T-helper 1 cell (primary cell): Measurements from ENCODE around the gene EFNB3.

Experiments used
- DNase-seq, 5 donors: peaks; one replicate each; pipeline ENCODE4 v3.0.0-alpha.2; 2012 to 2020
- total RNA-seq, 4 donors: gene quantifications; one replicate each; lab custom pipeline; 2026; lab: John Stamatoyannopoulos, UW

Gene EFNB3, protein sequence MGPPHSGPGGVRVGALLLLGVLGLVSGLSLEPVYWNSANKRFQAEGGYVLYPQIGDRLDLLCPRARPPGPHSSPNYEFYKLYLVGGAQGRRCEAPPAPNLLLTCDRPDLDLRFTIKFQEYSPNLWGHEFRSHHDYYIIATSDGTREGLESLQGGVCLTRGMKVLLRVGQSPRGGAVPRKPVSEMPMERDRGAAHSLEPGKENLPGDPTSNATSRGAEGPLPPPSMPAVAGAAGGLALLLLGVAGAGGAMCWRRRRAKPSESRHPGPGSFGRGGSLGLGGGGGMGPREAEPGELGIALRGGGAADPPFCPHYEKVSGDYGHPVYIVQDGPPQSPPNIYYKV
- total RNA-seq = 0 reads per million in 4 donors

DNA sequence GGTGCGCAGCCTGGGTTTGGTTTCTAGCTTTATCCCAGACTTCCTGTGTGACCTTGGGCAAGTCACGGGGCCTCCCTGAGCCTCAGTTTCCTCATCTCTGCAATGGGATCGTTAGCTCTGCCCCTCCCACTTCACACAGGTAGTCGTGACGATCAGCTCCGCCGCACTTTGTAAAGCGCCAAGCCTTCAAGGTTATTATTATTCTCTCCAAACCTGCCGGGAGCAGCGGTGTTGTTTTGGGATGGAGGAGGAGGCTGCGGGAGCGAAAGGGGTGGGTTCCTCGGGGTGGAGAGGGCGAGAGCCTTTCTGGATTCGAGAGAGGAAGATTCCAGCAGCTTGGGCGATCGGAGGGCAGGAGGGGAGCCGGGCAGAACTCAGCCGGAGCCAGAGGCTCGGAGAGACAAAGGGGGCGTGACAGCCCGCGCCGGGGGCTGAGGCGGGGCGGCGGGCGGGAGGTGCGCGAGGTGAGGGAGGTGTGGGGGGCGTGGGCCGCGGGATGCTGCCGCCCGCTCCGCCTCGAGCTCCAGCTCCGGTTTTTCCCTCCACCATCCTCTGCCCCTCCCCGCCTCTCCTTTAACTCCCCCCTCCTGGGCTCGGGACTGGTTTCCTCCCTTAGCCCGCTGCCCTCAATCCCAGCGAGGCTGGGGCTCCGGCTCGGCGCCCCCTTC lies at the start of gene EFNB3:
EFNB3 (plus strand) TSS at position 602 of the 668 bp plus-strand sequence. CDS start 397 bp downstream, outside the sequence.
- no peak for DNase-seq

DNA sequence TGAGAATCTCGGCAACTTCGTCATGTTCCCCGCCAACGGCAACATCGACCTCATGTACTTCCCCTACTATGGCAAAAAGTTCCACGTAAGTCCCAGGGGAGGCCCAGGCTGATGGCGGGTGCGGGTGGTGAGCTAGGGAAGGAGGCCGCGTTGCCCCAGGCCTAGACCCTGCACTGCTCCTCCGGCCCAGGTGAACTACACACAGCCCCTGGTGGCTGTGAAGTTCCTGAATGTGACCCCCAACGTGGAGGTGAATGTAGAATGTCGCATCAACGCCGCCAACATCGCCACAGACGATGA lies 49.5 kb upstream of the EFNB3 start:
- no peak for DNase-seq

DNA sequence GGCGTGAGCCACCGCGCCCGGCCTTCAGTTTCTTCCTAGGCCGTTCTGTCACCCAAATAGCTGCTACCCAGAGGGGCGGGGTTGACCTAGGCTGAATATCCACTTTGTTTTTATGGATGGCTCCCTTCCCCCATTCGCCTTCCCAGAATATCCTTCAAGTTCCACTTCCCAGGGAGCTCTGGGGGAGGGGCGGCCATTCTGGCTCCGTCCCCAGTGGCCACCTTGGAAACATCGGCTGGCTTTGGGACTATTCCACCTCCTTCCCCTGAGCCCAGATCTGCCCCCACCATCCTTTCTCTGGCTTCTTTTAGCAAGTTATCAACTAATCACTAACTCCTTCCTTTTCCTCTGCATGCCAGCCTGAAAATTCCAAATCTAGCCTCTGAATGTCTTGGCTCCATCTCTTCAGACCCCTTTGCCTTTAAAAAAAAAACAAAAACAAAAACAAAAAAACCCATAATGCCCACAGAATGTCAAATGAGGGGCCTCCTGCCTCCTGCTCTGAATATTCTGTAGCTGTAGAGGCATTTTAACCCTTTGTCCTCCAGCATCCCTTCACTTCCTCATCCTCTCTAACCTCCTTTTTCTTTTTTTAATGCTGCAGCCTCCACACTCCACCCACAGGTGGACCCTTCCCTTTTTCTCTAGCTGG lies 47.9 kb upstream of the EFNB3 start:
- DNase-seq = no peak

DNA sequence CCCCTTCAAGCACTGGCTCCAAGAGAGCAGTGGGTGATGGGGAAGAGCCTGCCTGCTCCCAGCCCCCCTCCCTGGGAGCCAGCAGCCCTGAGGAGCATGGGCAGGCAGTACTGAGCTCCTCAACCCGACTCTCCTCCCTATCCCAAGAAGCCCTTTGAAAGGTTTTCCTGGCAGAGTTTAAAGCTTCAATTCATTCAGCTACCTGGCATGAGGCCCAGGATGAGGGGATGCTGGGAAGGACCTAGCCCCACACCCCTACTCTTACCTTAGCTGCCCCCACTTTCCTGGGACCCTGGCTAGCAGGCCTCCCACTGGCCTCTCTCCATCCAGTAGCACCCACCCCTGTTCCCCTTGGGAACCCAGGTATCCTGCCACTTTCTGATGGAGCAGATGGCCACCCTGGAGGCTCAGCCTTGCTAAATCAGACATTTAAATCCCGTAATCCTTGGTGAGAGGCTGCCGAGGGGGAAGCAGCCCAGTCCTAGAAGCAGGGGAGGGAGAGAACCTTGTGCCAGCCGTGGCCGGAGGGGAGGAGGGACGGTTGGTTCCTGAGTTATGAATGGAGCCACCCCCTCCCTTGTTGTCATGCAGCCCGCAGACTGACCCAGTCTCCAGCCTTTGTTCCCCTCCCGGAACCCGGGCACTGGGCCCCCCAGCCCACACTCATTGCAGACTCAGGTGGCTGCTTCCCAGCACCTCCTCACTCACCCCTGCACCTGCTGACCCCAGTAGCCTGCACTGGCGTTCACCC lies 37.2 kb upstream of the EFNB3 start:
- no peak for DNase-seq

DNA sequence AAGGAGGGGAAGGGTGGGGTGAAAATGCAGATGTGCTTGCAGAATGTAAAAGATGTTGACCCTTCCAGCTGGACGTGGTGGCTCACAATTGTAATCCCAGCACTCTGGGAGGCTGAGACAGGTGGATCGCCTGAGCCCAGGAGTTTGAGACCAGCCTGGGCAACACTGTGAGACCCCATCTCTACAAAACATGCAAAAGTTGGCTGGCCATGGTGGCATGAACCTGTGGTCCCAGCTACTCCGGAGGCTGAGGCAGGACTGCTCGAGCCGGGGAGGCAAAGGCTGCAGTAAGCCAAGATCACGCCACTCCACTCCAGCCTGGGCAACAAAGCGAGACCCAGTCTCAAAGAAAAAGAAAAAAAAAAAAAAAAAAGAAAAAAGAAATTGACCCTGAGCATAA lies 36.5 kb upstream of the EFNB3 start:
- DNase-seq = no peak

DNA sequence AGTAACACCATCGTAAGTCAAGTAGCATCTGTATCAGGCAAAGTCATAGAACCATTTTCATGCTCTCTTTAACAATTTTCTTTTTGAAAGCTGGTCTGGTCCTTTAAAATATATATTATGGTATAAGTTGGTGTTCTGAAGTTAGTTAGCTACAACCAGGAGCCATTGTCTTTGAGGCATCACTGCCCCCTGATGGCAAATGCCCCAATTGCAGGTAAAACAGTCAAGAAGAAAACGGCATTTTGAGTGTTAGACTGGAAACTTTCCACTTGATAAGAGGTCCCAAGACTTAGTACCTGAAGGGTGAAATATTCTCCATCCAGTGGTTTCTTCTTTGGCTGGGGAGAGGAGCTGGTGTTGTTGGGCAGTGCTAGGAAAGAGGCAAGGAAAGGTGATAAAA lies 31.8 kb upstream of the EFNB3 start:
- peak in 1 of 5 donors; percentile 32 for DNase-seq

DNA sequence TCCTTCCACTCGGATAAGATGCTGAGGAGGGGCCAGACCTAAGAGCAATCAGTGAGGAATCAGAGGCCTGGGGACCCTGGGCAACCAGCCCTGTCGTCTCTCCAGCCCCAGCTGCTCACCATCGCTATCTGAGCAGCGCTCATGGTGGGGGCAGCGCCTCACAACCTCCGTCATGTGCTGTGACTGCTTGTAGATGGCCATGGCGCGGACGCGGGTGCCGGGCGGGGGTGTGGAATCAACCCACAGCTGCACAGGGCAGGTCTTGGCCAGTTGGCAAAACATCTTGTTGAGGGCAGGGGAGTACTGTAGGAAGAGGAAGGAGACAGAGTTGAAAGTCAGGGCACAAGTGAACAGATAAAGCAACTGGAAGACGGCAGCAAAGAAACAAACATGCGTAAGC lies 30.1 kb upstream of the EFNB3 start:
- DNase-seq = no peak

DNA sequence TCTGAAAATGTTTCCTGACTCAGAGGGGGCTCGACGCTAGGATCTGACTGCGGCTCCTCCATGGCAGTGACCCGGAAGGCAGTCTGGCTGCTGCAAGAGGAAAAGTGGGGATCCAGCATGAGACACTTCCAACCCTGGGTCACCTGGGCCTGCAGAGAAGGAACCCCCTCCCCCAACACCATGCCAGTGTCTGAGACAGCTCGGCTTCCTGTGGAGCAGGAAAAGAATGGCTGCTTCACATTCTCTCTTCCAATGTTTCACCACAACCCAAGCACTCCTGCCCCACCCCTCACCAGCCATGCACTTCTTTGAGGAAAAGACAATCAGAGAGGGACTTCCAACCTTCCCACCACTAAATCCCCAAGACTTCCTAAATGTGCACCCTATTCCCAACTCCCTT lies 28.5 kb upstream of the EFNB3 start:
- DNase-seq = no peak

DNA sequence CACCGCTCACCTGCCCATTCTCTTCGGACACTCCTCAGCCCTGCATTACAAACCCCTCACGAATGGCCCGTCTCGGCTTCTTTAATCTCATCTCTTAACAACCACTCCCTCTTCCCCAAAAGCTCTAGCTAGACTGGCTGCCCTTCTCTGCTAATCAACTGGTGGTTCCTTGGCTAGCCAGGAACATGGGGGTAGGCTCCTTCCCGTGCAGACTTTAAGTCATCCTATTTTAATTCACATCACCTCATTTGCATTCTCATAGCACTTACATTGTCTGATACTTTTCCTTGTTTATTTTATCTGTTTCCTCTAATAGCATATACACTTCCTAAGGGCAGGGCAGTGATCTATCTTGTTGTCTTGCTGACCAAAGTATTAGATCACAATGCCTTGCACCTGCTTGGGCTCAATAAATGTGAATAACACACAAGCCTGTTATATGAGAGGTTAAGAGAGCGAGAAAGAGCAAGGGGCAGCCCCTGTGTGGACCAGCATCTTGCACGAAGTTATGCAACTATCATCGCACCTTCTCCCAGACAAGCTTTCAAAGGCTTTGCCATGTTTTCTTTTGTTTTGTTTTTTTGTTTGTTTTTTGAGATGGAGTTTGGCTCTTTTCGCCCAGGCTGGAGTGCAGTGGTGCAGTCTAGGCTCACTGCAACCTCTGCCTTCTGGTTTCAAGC lies 27.5 kb upstream of the EFNB3 start:
- no peak for DNase-seq

DNA sequence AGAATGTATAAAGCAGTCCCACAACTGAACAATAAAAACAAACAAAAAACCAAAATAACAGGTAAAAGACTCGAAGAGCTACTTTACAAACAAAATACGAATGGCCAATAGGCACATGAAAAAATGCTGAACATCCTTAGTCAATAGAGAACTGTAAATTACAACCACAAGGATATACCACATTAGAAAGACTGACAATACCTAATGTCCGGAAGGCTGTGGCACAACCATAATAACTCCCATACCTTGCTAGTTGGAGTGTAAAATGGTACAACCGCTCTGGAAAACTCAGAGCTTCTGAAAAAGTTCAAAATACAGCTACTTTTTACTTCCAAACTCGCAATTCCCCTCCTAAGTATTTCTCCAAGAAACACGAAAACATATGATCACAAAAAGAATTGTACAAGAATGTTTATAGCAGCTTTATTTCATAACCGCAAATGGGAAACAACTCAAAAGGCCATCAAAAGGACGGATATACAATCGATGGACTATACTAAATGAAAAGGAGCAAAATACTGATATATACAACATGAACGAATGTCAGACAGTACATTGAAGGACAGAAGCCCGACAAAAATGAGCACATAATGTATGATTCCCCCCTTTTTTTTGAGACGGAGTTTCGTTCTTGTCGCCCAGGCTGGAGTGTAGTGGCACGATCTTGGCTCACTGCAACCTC lies 20.0 kb upstream of the EFNB3 start:
- peak in 1 of 5 donors; percentile 17 for DNase-seq

DNA sequence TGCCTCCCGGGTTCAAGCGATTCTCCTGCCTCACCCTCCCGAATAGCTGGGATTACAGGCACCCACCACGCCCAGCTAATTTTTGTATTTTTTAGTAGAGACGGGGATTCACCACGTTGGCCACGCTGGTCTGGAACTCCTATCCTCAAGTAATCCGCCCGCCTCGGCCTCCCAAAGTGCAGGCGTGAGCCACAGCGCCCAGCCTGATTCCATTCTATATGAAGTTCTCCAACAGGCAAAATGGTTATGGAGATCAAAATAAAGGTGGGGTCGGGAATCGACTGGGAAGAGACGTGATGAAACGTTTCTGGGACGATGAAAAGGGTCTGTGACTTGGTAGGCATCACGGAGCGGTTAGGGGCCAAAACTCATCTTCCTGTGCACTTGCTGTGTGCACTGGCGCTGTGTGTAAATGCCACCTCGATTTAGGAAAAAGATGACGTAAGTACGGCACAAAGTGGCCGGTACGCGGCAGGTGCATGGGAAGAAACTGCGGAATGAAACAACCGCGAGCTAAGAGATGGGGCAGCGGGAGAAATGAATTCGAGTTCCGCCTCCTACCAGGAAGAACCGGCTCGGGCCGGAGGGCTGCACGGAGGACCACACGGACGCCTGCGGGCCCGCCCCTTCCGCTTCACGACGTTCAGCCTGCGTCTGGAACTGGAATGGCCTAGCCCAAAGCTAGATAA lies 19.3 kb upstream of the EFNB3 start:
- peak; percentile 83 to 95 (median 89) for DNase-seq

DNA sequence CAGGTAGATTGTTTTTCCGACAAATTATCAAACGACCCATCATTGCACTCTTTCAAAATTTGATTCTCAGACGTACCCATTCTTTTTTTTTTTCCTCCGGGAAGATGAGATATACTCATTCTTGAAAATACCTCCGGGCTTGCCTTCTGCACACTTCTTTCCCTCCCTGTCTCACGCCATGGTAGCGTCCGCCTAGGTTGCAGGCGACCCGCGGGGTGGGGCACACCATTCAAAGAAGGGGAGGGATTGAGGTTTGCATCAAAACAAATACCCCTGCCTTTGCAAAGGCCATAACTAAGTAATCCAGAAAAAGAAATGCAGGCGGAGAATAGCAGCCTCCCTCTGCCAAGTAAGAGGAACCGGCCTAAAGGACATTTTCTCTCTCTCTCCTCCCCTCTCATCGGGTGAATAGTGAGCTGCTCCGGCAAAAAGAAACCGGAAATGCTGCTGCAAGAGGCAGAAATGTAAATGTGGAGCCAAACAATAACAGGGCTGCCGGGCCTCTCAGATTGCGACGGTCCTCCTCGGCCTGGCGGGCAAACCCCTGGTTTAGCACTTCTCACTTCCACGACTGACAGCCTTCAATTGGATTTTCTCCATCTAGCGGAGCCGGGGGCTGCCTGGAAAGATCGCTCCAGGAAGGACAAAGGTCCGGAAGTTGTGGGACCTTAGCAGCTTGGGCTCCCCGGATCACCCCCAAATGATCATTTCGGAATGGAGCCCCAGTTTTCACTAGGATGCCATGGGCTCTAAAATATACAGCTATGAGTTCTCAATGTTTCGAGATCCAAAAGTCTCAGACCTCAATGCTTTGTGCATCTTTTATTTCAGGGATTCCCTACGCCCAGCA lies 18.6 kb upstream of the EFNB3 start:
- DNase-seq = peak; percentile 49 to 89 (median 71)

DNA sequence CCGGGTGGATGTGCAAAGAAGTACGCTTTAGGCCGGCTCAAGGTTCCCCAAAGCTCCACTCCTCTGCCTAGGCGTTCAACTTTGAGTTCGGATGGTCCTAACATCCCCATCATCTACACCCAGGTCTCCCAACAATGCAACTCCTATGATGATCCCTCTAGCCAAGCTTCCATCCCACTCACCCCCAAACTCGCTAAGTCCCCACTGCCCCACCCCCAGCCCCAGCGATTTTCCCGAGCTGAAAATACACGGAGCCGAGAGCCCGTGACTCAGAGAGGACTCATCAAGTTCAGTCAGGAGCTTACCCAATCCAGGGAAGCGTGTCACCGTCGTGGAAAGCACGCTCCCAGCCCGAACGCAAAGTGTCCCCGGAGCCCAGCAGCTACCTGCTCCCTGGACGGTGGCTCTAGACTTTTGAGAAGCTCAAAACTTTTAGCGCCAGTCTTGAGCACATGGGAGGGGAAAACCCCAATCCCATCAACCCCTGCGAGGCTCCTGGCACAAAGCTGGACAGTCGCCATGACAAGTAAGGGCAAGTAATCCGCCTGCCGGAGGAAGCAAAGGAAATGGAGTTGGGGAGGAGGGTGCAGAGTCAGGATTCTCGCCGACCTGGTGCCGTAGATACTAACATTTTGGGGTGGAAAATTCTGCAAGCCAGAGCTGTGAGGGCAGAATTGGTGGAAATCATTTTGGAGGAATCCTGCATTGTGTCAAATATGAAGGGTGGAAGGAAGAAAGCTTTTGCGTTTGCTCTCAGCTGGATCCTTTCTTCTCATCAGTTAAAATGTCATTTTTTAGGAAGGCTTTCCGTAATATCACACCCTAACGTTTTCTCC lies 17.7 kb upstream of the EFNB3 start, which contains the start of gene TP53:
TP53 (minus strand) TSS at position 419 of the 836 bp plus-strand sequence. CDS start 10,896 bp downstream, outside the sequence.
- DNase-seq = peak; percentile 75 to 93 (median 84)

DNA sequence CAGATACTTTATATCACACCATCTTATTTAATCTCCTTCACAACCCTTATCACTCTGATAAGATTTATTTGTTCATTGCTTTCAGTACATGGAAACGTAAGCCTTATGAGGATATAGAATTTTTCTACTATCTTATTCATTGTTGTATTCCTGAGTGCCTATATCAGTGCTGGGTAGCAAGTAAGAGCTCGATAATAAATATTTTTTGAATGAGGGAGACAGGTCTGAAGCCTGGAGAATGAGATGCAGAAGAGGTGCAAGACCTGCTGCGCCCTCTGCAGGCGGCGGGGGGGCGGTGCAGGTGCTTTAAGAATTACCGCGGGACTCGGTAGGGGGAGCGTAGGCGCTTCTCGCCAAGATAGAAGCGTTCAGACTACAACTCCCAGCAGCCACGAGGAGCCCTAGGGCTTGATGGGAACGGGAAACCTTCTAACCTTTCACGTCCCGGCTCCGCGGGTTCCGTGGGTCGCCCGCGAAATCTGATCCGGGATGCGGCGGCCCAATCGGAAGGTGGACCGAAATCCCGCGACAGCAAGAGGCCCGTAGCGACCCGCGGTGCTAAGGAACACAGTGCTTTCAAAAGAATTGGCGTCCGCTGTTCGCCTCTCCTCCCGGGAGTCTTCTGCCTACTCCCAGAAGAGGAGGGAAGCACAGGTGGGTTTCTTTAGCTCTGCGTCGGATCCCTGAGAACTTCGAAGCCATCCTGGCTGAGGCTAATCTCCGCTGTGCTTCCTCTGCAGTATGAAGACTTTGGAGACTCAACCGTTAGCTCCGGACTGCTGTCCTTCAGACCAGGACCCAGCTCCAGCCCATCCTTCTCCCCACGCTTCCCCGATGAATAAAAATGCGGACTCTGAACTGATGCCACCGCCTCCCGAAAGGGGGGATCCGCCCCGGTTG lies 16.8 kb upstream of the EFNB3 start, which contains the start of gene WRAP53:
WRAP53 (plus strand) TSS at position 570 of the 900 bp plus-strand sequence; CDS start at position 742, 172 bp downstream.
- peak; percentile 86 to 97 (median 89) for DNase-seq

DNA sequence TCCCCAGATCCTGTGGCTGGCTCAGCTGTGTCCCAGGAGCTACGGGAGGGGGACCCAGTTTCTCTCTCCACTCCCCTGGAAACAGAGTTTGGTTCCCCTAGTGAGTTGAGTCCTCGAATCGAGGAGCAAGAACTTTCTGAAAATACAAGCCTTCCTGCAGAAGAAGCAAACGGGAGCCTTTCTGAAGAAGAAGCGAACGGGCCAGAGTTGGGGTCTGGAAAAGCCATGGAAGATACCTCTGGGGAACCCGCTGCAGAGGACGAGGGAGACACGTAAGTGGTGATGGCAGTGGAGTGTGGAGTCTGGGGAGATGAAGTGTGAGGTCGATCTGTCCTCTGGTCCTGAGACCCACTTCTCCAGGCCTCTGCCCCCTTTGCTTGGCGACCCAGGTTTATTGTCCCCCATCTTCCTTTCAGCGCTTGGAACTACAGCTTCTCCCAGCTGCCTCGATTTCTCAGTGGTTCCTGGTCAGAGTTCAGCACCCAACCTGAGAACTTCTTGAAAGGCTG lies 16.1 kb upstream of the EFNB3 start:
- DNase-seq = no peak

DNA sequence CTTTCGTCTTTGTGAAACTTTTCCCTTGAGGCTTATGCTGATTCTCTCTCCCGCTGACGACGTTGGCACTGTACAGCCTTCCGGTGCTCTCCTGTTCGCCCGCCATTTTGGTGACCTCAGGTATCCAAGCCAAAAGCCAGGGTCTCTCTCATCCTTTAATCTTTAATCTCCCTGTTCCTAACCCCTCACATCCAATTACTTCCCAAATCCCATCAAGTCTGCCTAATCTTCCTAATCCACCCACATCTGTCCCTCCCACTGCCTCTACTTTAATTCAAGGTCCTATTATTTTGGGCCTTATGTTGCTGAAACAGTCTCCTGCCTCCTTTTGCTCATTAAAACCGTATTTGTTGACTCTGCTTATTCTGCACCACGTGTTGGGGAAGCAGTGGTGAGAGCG lies 9.4 kb upstream of the EFNB3 start:
- DNase-seq = no peak

DNA sequence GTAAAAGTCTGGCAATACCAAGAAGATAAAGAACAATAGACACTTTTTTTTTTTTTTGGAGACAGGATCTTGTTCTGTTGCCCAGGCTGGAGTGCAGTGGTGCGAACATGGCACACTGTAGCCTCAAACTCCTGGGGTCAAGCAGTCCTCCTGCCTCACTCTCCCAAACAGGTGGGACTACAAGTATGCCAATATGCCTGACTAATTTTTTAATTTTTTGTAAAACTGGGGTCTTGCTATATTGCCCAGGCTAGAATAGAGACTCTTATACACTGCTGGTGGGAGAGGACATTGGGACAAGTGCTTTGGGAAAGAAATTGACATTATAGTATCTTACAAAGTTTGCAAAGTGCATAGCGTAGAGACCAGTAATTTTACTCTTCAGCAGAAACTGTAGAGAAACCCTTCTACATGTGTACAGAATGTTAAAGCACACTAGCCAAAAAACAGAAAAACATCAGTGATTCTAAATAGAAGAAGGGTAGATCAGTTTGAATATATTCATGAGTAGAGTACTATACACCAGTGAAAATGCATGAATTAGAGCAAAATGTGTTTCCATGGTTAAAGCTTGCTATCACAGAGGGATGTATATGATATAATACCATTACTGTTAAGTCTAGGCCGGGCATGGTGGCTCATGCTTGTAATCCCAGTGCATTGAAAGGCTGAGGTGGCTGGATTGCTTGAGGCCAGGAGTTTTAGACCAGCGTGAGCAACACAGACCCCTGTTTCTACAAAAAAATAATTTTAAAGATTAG lies 7.0 kb upstream of the EFNB3 start:
- no peak for DNase-seq
